ENCODE data around the gene COMMD8. TPM values are rescaled to one million over a fixed set of nuclear protein-coding genes. Genes with fewer than 3 reads are reported as not detected.
A peak's percentile ranks its signal among the peaks of the same experiment; 100 is the strongest.
"Not testable (repeated sequence)": the region's sequence is repeated elsewhere in the genome, so short reads cannot be mapped to it uniquely, and the experiment has no call there.

The COMMD8 gene
- total RNA-seq, 4 donors from 2014 or later: 9.0 to 13.5 (median 10.5) TPM

GRCh38 chr4:47488706-47489105 is 25.2 kb upstream of the COMMD8 start:
- H3K9me3 ChIP-seq: peaks cover 0 to 4% (median 0%) of the 10 kb centered on the region in 4 donors
- H3K36me3 ChIP-seq: peaks cover 0 to 4% (median 0%) of the 10 kb centered on the region in 3 donors
- 48 to 65% methylated on average over 3 of the region's 3 CpGs for WGBS, 2 donors
- no peak overlapping the region for H3K4me3 ChIP-seq
- H3K27me3 ChIP-seq: no peaks in the 10 kb centered on the region
- DNase-seq (ENCODE audit: low spot score in 2 of 2): no peak
- peaks cover 0 to 60% (median 13%) of the 10 kb centered on the region in 4 donors for H3K4me1 ChIP-seq
- H3K27ac ChIP-seq: no peak overlapping the region
- TF ChIP-seq CTCF (IDR thresholded peaks at IDR 0.05) (no peak), POLR2A (IDR thresholded peaks at IDR 0.05) (no peak), EP300 (IDR thresholded peaks at IDR 0.05) (no peak)

GRCh38 chr4:47486727-47487126 is 23.2 kb upstream of the COMMD8 start:
- peak overlapping the region in 3 of 4 donors; percentile 50 to 69 (median 64) for H3K4me3 ChIP-seq
- peaks cover 0 to 49% (median 15%) of the 10 kb centered on the region in 4 donors for H3K4me1 ChIP-seq

GRCh38 chr4:47486231-47486673 is 22.8 kb upstream of the COMMD8 start:
- H3K4me3 ChIP-seq: peak overlapping the region; percentile 41 to 69 (median 57)
- no peak for DNase-seq (ENCODE audit: low spot score in 2 of 2)
- peaks cover 0 to 50% (median 17%) of the 10 kb centered on the region in 4 donors for H3K4me1 ChIP-seq
- no peaks in the 10 kb centered on the region for H3K27me3 ChIP-seq
- WGBS, 2 donors: 21 to 34% methylated on average over 5 of the region's 5 CpGs
- peaks cover 0 to 4% (median 0%) of the 10 kb centered on the region in 4 donors for H3K9me3 ChIP-seq
- H3K36me3 ChIP-seq: peaks cover 0 to 4% (median 0%) of the 10 kb centered on the region in 3 donors
- peak overlapping the region; percentile 84 to 98 (median 94) for H3K27ac ChIP-seq
- TF ChIP-seq CTCF (IDR thresholded peaks at IDR 0.05) (no peak), POLR2A (IDR thresholded peaks at IDR 0.05) (no peak), EP300 (IDR thresholded peaks at IDR 0.05) (no peak)

More at GRCh38 chr4:47486727-47487126, 23.2 kb upstream of the COMMD8 start:
- H3K9me3 ChIP-seq; H3K36me3 ChIP-seq; H3K27me3 ChIP-seq; DNase-seq (ENCODE audit: low spot score in 2 of 2): not testable (repeated sequence)
- WGBS, 2 donors: 94 to 96% methylated on average over 9 of the region's 9 CpGs
- H3K27ac ChIP-seq: peak overlapping the region in 2 of 4 donors; percentile 93 to 98

- Histone ChIP-seq H3K27ac (peak overlapping the region; percentile 84 to 98 (median 94)), H3K4me1 (peaks cover 0 to 49% (median 17%) of the 10 kb centered on the region in 4 donors), H3K9me3 (peaks cover 0 to 4% (median 0%) of the 10 kb centered on the region in 4 donors), H3K4me3 (peak overlapping the region; percentile 41 to 69 (median 57)), H3K27me3 (no peaks in the 10 kb centered on the region), H3K36me3 (peaks cover 0 to 4% (median 0%) of the 10 kb centered on the region in 3 donors)
- TF ChIP-seq EP300 (IDR thresholded peaks at IDR 0.05): no peak
- TF ChIP-seq POLR2A (IDR thresholded peaks at IDR 0.05): no peak
- TF ChIP-seq CTCF (IDR thresholded peaks at IDR 0.05): no peak
- no peak for DNase-seq (ENCODE audit: low spot score in 2 of 2)
- 0 to 1% methylated on average over 14 of the region's 14 CpGs for WGBS, 2 donors
These were observed 22.3 kb upstream of the COMMD8 start for GRCh38 chr4:47485768-47486167.

GRCh38 chr4:47485047-47485692 is 21.7 kb upstream of the COMMD8 start, which contains the start of gene ATP10D:
Gene ATP10D (plus strand): TSS chr4:47485275. CDS start chr4:47512541, 27,266 bp downstream.
- Histone ChIP-seq H3K27ac (peak within 1 kb of the TSS; percentile 84 to 98 (median 94)), H3K9me3 (peaks cover 0 to 4% (median 0%) of the 10 kb centered on the region in 4 donors), H3K4me3 (peak within 1 kb of the TSS; percentile 41 to 69 (median 57)), H3K4me1 (peaks cover 0 to 43% (median 17%) of the 10 kb centered on the region in 4 donors), H3K27me3 (no peaks in the 10 kb centered on the region), H3K36me3 (peaks cover 0 to 4% (median 0%) of the 10 kb centered on the region in 3 donors)
- WGBS, 2 donors: 0% methylated on average over 34 of the region's 34 CpGs
- TF ChIP-seq CTCF (IDR thresholded peaks at IDR 0.05) (peak in 3 of 5 experiments; percentile 32 to 51 (median 41)), EP300 (IDR thresholded peaks at IDR 0.05) (peak; percentile 7 to 98), POLR2A (IDR thresholded peaks at IDR 0.05) (peak; percentile 85 to 93)
- DNase-seq (ENCODE audit: low spot score in 2 of 2): peak; percentile 88 to 91
